Measurements from ENCODE around the gene TMSB4X.
"Not testable (repeated sequence)": the region's sequence is repeated elsewhere in the genome, so short reads cannot be mapped to it uniquely, and the experiment has no call there.

Gene TMSB4X

DNA sequence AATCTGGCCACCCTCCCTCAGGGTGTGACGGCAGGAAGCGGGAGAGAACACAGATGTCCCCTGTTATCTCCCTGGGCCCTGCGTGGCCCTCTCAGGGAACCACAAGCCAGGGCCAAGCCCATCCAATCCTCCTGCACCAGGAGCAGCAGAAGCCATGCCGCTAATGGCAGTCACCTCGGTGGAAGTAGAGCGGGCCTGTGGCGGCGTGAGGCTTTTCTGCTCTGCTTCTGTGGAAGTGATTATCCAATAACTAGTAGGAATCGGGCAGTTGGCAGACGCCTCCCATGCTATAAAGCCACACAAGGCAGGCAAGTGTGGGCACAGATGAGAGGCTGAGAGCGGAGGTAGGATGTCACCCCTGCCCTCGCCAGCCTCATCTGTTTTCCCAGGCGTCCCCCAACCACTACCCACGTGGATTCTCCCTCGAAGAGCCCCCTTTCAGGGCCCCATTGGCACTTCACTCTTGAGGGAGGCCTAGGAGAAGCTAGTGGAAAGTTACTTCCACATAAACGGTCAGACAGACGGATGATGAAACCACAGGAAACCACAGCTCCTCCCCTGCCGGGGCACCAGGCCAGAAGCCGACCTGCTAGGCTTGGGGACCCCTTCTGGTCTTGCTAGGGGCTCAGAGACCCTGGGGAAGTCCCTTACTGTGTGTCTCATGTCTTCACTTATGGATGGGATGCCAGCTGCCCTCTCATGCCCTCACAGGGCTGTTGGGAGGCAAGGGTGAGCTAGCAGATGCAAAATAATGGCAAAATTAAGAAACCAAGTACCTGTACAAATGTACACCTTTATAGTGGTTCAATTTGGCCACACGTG is 18.8 kb upstream of the TMSB4X start:
- peak; percentile 39 for DNase-seq

- no peak for DNase-seq
Observed at GRCh38 chrX:12956704-12957534, 18.0 kb upstream of the TMSB4X start.

- no peak for DNase-seq
Observed at GRCh38 chrX:12958059-12958458, 16.9 kb upstream of the TMSB4X start.

- DNase-seq = no peak
Observed at GRCh38 chrX:12958461-12958860, 16.4 kb upstream of the TMSB4X start.

DNA sequence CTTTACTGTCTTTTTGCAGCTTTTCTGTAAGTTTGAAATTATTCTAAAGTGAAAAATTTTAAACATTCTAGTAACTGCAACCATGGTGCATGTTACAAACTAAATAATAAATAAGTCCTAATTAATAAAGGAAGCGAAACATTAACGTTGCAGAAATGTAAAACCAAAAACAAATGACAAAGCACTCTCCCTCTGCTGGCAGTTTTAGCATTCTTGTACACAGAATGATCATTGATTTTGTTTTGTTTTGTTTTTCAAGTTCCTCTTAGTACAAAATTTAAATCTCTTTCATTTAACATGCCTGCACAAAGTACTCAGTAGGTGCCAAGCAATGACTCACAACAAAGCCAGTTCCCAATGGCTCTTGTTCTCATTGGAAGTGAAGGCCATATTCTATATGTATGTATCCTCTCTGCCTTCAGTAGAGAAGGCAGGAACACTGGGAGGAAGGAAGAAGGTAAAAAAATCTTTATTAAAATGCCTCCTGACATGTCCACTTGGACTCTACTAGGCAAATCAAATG is 13.7 kb upstream of the TMSB4X start:
- DNase-seq = no peak

- DNase-seq = no peak
Observed at GRCh38 chrX:12962041-12962504, 12.8 kb upstream of the TMSB4X start.

- not testable (repeated sequence) for DNase-seq
Observed at GRCh38 chrX:12963210-12963850, 11.6 kb upstream of the TMSB4X start.

DNA sequence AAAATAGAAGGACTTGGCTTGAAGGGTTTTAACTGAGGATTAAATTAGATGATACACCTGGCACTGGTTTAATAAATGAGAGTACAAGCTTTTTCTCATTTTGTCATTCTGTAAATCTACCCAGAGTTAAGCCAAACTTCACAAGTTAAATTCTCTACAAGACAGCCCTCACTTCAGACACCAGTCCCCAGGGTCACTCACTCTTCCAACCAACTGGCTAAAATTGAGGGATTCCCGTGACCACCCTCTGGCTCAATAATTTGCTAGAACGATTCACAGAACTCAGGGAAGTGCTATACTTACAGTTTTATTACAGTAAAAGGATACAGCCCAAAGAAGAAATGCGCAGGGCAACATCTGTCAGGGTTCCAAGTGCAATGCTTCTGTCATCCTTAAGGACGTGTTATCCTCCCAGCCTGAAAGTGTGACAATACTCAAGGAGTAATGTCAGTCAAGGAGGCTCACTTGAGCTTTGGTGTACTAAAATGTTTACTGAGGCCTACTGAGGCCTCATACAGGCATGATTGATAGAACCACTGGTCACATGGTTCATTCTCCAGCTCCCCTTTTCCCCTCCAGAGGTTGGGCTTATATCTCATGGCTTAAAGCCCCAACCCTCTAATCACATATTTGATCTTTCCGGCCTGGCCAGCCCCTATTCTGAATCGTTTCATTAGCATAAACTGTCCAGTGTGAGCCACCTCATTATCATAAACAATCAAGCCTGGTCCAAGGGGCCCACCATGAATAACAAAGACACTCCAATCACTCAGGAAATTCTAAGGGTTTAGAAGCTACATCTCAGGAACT is 9.6 kb upstream of the TMSB4X start:
- DNase-seq = no peak

GRCh38 chrX:12966151-12966550 is 8.8 kb upstream of the TMSB4X start:
- DNase-seq = no peak

DNA sequence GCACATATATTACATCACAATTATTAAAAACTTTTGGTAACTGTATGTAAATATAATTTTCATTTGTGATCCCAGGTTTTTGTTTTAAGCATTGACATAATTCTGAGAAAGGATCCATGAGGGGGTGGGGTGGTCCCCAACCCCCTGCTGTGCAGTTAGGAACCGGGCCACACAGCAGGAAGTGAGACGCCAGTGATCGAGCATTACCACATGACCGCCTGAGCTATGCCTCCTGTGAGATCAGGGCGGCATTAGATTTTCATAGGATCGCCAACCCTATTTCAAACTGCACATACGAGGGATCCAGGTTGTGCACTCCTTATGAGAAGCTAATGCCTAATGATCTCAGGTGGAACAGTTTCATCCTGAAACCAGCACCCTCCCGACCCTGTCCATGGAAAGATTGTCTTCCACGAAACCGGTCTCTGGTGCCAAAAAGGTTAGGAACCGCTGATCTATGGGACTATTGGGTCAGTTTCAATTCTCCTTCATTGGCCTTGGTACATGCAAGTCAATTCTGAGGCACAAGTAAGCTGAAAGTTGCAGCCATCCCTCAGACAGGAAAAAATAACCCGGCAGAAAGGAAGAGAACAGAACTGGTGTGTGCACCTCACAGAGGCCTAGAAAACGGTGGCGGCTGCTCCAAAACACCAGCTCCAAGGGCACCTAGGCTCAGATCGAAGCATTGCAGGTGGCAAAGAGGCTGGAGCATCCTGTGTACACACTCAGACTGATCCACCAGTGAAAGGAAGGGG is 7.0 kb upstream of the TMSB4X start:
- DNase-seq = no peak

DNA sequence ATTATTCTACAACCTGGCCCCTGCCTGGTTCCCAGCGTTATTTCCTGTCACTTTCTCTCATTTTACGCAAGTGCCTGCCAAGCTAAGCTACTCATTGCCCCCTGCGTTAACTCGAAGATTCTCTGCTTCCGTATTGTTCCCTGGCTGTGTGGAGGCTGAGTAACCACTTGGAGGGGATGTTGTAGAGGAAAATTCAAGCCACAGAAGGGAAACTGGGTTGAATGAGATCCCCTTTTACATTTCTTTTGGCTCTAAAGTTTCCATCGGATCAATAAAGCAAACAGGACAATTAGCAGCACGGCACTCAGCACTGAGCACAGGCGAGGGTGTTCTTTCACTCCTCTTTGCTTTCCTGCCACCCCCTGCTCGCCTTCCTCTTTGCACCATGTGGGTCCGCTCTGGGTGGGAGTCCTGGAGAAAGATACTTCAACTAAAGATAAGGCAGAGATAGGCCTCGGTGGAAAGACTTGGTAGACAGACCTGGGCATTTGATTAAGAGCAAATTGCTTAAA is 4.2 kb upstream of the TMSB4X start:
- no peak for DNase-seq

DNA sequence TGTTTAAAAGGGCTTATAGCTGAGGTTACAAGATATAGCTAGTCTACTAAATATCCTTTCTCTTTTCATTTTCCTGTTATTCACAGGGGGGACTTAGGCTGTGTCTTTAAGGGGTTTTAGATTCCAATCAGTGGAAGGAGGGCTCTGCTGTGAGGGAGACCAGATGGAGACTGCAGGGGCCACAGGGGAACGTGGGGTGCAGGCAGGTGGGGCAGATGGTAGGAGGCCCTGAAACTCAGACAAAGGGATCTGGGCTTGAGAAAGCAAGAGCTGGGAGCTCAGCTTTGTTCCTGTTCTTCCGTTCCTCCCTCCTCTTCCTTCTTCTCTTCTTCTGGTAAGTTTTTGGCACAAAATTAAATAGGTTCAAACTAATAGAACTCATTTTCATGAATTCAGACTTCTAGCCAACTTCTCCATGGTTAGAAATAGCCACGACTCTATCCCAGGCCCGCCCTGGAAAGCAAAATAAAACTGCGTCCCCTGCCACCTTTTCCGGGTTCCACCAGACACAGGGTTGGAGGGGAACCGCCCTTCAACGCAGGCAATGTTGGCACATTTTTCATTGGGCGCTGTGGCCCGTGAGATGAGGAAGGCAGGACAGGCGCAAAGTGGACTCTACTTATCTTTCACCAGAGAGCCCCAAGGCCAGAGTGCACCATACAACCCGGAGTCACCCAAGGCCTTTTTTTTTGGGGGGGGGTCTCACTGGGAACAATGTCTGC is 3.5 kb upstream of the TMSB4X start:
- DNase-seq = no peak

DNA sequence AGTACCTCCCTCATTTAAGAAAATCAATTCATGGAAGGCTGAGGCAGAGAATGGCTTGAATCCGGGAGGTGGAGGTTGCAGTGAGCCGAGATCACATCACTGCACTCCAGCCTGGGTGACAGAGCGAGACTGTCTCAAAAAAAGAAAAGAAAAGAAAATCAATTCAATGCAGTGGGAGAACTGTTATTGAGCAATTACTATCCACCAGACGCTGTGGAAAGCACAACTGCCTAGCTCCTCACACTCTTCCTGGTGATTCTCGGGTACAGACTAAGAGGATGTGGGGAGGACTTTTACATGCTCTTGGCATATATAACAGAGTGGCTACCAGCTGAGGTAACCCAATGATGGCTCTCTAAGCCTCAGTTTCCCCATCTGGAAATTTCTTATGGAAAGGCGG is 2.7 kb upstream of the TMSB4X start:
- no peak for DNase-seq

DNA sequence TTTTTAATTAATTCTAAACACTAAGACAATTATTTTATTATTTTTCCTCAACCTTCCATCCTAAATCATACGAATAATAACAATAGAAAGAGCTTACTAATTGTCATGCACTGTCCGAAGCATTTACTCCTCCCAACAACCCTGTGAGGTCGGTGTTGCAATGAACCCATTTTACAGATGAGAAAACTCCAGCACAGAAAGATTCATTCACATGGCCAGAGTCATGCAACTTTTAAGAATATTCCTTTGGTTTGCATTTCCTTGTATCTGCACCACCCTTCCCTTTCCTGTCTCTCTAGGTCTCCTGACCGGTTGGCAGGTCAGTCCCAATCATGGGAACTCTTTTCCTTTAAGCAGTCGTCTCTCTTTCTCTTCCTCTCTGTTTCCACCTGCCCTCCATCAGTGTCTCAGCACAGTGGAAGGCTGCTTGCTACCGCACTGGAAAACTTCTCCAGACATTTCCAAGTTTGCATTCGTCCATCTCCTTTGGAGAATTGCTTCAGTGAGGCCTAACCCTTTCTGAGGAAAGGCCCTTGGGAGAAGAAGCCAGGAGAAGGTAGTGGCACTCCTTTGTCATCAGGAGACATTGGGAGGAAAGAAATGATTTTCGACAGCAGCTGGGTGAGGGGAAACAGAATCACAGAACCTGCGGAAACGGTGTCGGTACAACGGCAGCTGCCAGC is 1.9 kb upstream of the TMSB4X start:
- no peak for DNase-seq

DNA sequence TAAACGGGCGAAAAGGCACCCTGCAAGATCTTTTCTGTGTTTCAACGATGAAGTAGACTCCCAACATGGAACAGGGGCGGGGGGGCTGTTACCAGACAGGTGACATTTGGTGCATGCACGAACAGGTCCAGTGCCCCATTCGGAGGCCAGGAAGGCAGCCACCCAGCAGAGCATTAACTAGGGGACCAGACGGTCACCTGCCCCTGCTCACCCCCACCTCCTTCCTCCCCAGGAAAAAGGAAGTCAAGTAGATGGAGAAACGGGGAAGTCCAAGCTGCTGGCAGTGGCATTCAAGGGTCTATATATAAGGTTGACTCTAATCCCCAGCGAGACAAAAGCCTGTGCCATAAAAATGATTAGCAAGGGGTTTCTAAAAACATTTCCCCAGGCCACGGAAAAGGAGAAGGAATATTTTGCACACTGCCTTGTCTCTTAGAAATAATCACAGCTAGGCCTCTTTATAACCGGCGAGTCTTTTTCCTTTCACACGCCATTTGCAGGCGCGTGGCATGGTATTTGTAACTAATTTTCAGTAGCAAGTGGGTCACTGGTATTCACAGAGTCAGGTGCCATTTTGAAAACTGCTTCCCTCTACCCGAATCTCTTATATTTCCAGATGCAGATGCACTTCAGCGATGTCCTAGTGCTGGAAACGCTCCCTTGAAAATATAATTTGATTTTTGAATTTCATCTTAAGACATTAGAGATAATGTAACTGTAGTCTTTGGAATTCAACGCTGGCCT is 1.2 kb upstream of the TMSB4X start:
- no peak for DNase-seq

DNA sequence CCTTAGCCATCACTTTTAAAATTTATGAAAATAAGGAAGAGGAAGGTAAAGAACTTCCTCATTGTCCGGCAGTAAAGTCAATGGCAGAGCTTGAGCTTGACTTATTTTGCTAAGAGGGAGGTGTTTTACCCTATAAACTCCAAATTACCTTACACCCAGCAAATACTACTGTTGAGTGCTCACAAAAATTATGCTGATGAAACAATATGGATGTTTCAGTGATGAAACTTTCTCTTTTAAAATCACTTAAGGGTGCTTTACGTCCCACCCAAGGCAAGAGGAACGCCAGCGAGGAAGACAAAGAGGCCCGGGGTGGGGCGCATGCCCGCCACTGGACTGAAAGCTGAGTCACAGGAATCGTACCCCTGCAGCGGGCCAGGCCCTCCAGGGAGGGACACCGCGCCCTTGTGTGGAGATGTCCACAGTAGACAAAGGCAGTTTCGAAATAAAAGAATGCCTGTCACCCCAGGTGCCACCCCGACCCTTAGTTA is 560 bp upstream of the TMSB4X start:
- DNase-seq = peak; percentile 29

- peak; percentile 27 for DNase-seq
Observed at GRCh38 chrX:12975670-12975965, 708 bp downstream of the TMSB4X start.

DNA sequence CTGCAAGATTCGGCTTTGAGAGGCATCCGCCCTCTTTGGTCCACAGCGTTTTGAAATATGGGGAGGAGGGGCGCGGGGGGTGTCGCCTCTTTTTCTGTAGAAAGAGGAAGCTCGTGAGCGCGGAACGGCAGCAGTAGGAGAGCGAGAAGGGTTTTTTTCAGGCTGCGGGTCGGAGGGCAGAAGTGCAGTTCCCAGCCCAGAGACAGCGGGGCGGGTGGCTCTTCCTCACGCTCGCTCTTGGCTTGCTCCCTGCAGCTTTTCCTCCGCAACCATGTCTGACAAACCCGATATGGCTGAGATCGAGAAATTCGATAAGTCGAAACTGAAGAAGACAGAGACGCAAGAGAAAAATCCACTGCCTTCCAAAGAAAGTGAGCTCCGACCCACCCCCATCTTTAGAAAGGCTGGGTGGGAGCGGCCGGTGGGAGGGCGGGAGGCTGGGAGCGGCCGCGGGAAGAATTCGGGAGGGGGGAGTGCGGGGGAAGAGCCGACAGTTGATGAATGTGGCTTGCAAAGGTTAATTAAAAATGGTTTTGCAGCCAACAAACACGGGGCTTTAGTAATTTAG is 1.2 kb downstream of the TMSB4X start:
- no peak for DNase-seq
